Upper lobe of left lung (tissue), 6 donors: ENCODE measurements around the gene APOL6. TPM values are rescaled to one million over a fixed set of nuclear protein-coding genes. Genes with fewer than 3 reads are reported as not detected.

Source experiments
- ATAC-seq, 2 donors: fragments of 200-7000 bp; cut with Tn5 transposase; one replicate each; pipeline ENCODE4 v1.9.1; 2022; ENCODE audit warnings: mild to moderate bottlenecking in 2 of 2, moderate library complexity in 2 of 2; ENCODE audit not compliant: low FRiP score in 2 of 2
- DNase-seq, 2 donors: peaks; one replicate each; pipeline ENCODE4 v3.0.0-alpha.2; 2019 to 2020
- H3K27ac ChIP-seq, 4 donors: fragments of 200-600 bp; sonication (generic); one replicate each; pipeline ENCODE4 v1.5.1; 2016 to 2019
- H3K27me3 ChIP-seq, 4 donors: fragments of 200-600 bp; sonication (generic); one replicate each; pipeline ENCODE4 v1.5.1; 2017 to 2019
- H3K36me3 ChIP-seq, 4 donors: fragments of 200-600 bp; sonication (generic); one replicate each; pipeline ENCODE4 v1.5.1; 2016 to 2019
- H3K4me1 ChIP-seq, 4 donors: fragments of 200-600 bp; sonication (generic); one replicate each; pipeline ENCODE4 v1.5.1; 2018 to 2019
- H3K4me3 ChIP-seq, 4 donors: fragments of 200-600 bp; sonication (generic); one replicate each; pipeline ENCODE4 v1.5.1; 2017 to 2019; ENCODE audit warnings: mild to moderate bottlenecking in 2 of 4, moderate library complexity in 1 of 4
- H3K9me3 ChIP-seq, 4 donors: fragments of 200-600 bp; sonication (generic); one replicate each; pipeline ENCODE4 v1.5.1; 2018 to 2019
- EP300 ChIP-seq, 4 donors: sonication (generic); formaldehyde crosslinking; IDR thresholded peaks; one replicate each; pipeline ENCODE4 v1.5.1; 2017; ENCODE audit warnings: antibody characterized with exemption in 4 of 4, control low read depth in 2 of 4
- POLR2A ChIP-seq, 4 donors: fragments of 450-650 bp; IDR thresholded peaks; one replicate each; pipeline ENCODE4 v1.5.1; 2016 to 2017; ENCODE audit warnings: antibody characterized with exemption in 4 of 4, mild to moderate bottlenecking in 2 of 4
- POLR2AphosphoS5 ChIP-seq, 2 donors: sonication (generic); formaldehyde crosslinking; IDR thresholded peaks; one replicate each; pipeline ENCODE4 v1.5.1; 2017; ENCODE audit warnings: antibody characterized with exemption in 2 of 2
- WGBS, 2 donors: methylation state at CpG; one replicate each; pipeline ENCODE4 v1.1.5; 2017 to 2018; 5-methylcytosine and 5-hydroxymethylcytosine counted together
- total RNA-seq, 6 donors: library from RNA; depleted of rRNA in 4 of 6; stranded (reverse); fragments of >200 nt in 4 of 6; gene quantifications; one replicate each; pipeline versions ENCODE4 v1.1.0 to v1.2.1, GENCODE V29; 2016 to 2021
- TF ChIP-seq, protein P1 (sequence below), 6 experiments: fragments of 450-650 bp in 4 of 6; fragments of 200-600 bp in 2 of 6; sonication (generic) in 2 of 6; IDR thresholded peaks; one replicate each; pipeline ENCODE4 v1.5.1; 2016 to 2019; ENCODE audit warnings: antibody characterized with exemption in 6 of 6
- donor health status: DM: no; HTN: no; CAD: no; lungs with moderate emphysema.
- donor health status: DM: no; HTN: yes; CAD: no; lungs with severe emphysema.

APOL6 gene
- total RNA-seq, 6 donors from 2014 or later: 27.6 to 54.4 (median 30.8) TPM

DNA sequence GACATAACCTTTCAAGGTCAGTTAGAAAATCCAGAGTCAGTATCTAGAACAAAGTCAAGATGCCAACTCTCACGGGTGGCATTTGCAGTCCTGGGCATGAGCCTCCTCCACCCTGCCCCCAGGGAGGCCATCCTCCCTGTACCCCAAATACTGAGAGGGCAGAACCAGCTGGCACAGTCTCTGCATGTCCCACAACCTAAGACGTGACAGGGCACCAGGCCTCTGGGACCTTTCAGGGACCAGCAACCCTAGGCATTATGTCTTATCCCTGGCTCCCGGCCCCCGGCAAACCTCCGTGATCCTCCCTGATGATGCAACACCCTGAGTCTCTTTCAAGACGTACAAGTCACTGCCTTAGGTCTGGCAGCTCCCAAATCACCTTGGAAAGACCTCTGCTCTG is 33.1 kb upstream of the APOL6 start:
- H3K4me1 ChIP-seq: no peaks in the 10 kb centered on the region
- DNase-seq: no peak
- no peak overlapping the region for H3K27ac ChIP-seq
- H3K9me3 ChIP-seq: no peaks in the 10 kb centered on the region
- no peaks in the 10 kb centered on the region for H3K36me3 ChIP-seq
- ATAC-seq: peak in 1 of 2 donors; percentile 41
- 72 to 76% methylated on average over 5 to 6 of the region's 6 CpGs for WGBS, 2 donors
- no peak for TF ChIP-seq POLR2A (IDR thresholded peaks at IDR 0.05)
- TF ChIP-seq POLR2AphosphoS5 (IDR thresholded peaks at IDR 0.05): no peak
- TF ChIP-seq EP300 (IDR thresholded peaks at IDR 0.05): no peak
- TF ChIP-seq, protein P1, sequence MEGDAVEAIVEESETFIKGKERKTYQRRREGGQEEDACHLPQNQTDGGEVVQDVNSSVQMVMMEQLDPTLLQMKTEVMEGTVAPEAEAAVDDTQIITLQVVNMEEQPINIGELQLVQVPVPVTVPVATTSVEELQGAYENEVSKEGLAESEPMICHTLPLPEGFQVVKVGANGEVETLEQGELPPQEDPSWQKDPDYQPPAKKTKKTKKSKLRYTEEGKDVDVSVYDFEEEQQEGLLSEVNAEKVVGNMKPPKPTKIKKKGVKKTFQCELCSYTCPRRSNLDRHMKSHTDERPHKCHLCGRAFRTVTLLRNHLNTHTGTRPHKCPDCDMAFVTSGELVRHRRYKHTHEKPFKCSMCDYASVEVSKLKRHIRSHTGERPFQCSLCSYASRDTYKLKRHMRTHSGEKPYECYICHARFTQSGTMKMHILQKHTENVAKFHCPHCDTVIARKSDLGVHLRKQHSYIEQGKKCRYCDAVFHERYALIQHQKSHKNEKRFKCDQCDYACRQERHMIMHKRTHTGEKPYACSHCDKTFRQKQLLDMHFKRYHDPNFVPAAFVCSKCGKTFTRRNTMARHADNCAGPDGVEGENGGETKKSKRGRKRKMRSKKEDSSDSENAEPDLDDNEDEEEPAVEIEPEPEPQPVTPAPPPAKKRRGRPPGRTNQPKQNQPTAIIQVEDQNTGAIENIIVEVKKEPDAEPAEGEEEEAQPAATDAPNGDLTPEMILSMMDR (IDR thresholded peaks at IDR 0.05): no peak
- H3K27me3 ChIP-seq: no peaks in the 10 kb centered on the region
- no peak overlapping the region for H3K4me3 ChIP-seq

- WGBS, 2 donors: 46 to 50% methylated on average over 7 of the region's 7 CpGs
- Histone ChIP-seq H3K4me1 (no peaks in the 10 kb centered on the region), H3K4me3 (no peak overlapping the region), H3K36me3 (no peaks in the 10 kb centered on the region), H3K27ac (no peak overlapping the region), H3K9me3 (no peaks in the 10 kb centered on the region), H3K27me3 (no peaks in the 10 kb centered on the region)
- ATAC-seq (no peak), DNase-seq (no peak)
- TF ChIP-seq POLR2AphosphoS5 (IDR thresholded peaks at IDR 0.05): no peak
These were observed 32.2 kb upstream of the APOL6 start for GRCh38 chr22:35616043-35616442.

DNA sequence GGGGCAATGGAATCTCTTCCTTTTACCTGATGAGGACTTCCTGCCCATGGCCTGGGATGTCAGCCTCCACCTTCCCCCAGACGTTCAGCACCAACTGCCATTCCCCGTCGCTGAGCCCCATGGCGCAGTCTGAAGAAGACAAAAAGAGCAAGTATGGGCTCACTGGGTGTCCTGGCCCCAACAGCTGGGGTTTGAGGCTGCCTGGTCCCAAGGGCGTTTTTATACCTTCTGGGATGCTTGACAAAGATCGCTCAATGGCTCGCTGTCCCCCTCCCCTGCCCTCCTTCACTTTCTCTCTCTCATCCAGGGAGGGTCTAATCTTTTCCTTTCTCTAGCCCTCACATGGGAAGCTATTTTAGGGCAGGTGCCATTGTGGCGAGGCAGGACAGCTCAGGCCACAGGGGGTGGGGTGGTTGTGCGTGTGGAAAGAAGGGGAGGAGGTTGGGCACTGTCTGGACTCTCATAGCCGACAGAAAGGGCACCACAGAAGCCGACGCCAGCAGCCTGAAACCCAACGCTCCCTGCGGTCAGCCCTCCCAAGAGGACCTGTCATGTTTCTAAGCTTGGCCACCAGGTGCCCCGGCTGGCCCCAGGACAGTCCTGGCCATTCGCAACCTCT is 31.0 kb upstream of the APOL6 start, which contains the start of gene MB:
TSS of gene MB (minus strand) at position 193 of the 619 bp plus-strand sequence. CDS start at position 121, 72 bp downstream.
- H3K27me3 ChIP-seq: no peaks in the 10 kb centered on the region
- TF ChIP-seq, protein P1 (IDR thresholded peaks at IDR 0.05): no peak
- TF ChIP-seq POLR2A (IDR thresholded peaks at IDR 0.05) (no peak), POLR2AphosphoS5 (IDR thresholded peaks at IDR 0.05) (no peak), EP300 (IDR thresholded peaks at IDR 0.05) (no peak)
- no peak within 1 kb of the TSS for H3K4me3 ChIP-seq
- H3K9me3 ChIP-seq: no peaks in the 10 kb centered on the region
- no peaks in the 10 kb centered on the region for H3K4me1 ChIP-seq
- H3K36me3 ChIP-seq: no peaks in the 10 kb centered on the region
- H3K27ac ChIP-seq: no peak within 1 kb of the TSS
- 84 to 87% methylated on average over 13 to 16 of the region's 16 CpGs for WGBS, 2 donors
- ATAC-seq: no peak
- no peak for DNase-seq

- peaks cover 0 to 8% (median 7%) of the 10 kb centered on the region in 4 donors for H3K4me1 ChIP-seq
- no peaks in the 10 kb centered on the region for H3K36me3 ChIP-seq
- 85 to 98% methylated on average over 1 of the region's 1 CpG for WGBS, 2 donors
- H3K27ac ChIP-seq: no peak overlapping the region
- H3K9me3 ChIP-seq: no peaks in the 10 kb centered on the region
- no peak for DNase-seq
- no peak for ATAC-seq
- H3K4me3 ChIP-seq: no peak overlapping the region
- TF ChIP-seq, protein P1 (IDR thresholded peaks at IDR 0.05): no peak
- no peak for TF ChIP-seq POLR2AphosphoS5 (IDR thresholded peaks at IDR 0.05)
- TF ChIP-seq POLR2A (IDR thresholded peaks at IDR 0.05): no peak
- no peak for TF ChIP-seq EP300 (IDR thresholded peaks at IDR 0.05)
- no peaks in the 10 kb centered on the region for H3K27me3 ChIP-seq
These were observed 29.6 kb upstream of the APOL6 start for GRCh38 chr22:35618427-35619223.

DNA sequence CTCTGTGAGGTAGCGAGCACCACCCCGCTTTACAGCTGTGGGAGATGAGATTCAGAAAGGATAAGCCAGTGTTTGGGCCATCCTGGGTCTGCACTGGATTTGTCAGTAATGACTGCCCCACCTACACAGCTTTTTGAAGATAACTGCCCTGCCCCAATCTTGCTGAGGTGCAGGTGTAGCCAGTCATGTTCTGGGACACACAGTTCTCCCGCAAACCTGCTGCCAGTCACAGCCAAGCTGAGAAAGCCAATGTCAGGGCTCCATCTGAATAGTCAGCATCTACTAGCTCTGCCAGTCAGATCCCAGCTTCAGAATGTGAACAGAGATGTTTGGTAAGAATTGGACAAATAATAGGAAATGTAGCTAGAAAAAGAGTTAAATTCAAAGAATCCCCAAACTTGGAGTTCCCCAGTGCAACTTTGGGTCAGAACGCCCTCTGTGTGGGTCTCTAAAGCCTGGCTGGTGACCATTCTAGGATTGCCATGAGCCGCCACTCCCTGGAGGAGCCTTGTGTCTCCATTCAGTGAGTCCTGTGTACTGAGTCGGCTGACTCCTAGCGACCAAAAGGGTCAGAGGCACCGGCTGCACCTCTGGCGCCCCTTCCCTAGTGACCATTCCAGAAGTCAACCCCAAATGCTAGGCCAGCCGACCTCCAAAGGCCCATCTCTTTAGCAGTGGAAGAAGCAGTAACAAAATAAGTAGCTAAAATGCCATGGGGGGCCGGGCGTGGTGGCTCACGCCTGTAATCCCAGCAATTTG is 28.7 kb upstream of the APOL6 start:
- ATAC-seq: no peak
- TF ChIP-seq EP300 (IDR thresholded peaks at IDR 0.05): no peak
- no peak for TF ChIP-seq POLR2AphosphoS5 (IDR thresholded peaks at IDR 0.05)
- TF ChIP-seq, protein P1 (IDR thresholded peaks at IDR 0.05): no peak
- no peak for TF ChIP-seq POLR2A (IDR thresholded peaks at IDR 0.05)
- no peak for DNase-seq
- WGBS, 2 donors: 88 to 98% methylated on average over 8 to 13 of the region's 13 CpGs
- no peaks in the 10 kb centered on the region for H3K9me3 ChIP-seq
- H3K4me1 ChIP-seq: peaks cover 0 to 8% (median 7%) of the 10 kb centered on the region in 4 donors
- H3K27ac ChIP-seq: no peak overlapping the region
- no peaks in the 10 kb centered on the region for H3K27me3 ChIP-seq
- no peak overlapping the region for H3K4me3 ChIP-seq
- H3K36me3 ChIP-seq: no peaks in the 10 kb centered on the region
